SK-N-MC (cell line): ENCODE data around the gene SLC35F3.

Source experiments
- EZH2 ChIP-seq: fragments of 200-600 bp; sonication (generic); IDR thresholded peaks from one replicate; pipeline ENCODE4 v1.6.1; 2017; ENCODE audit warnings: antibody characterized with exemption
- FOXP2 ChIP-seq: optimal IDR thresholded peaks from 2 replicates; pipeline ENCODE3; 2011; ENCODE audit warnings: mild to moderate bottlenecking, moderate library complexity; ENCODE audit not compliant: insufficient read depth; ENCODE audit errors: extremely low read length, control extremely low read depth
- POLR2AphosphoS5 ChIP-seq: IDR thresholded peaks from 2 replicates; pipeline ENCODE4 v1.6.1; 2012; ENCODE audit warnings: mild to moderate bottlenecking, low read depth, low read length, borderline replicate concordance

- TF ChIP-seq POLR2AphosphoS5 (no peak), EZH2 (no peak), FOXP2 (no peak)
Observed at GRCh38 chr1:234188454-234188792, 283.9 kb downstream of the SLC35F3 start.
